GM21737 (cell line): ENCODE data around the gene KRTAP2-4.
"Not testable (repeated sequence)": the region's sequence is repeated elsewhere in the genome, so short reads cannot be mapped to it uniquely, and the experiment has no call there.

Experiments used
- ATAC-seq: cut with Tn5 transposase; IDR thresholded peaks from one replicate; pipeline ENCODE4 v1.9.1; 2021; ENCODE audit warnings: mild to moderate bottlenecking, moderate library complexity; ENCODE audit not compliant: unreplicated experiment

Gene KRTAP2-4

GRCh38 chr17:41065829-41066624 lies at the start of gene KRTAP2-4:
Gene KRTAP2-4, minus strand, starts transcription at chr17:41065879. Its CDS starts 34 bp downstream, at chr17:41065845.
- ATAC-seq, result no peak

- ATAC-seq, result no peak
These were observed 45.6 kb upstream of the KRTAP2-4 start for GRCh38 chr17:41111151-41111885.

GRCh38 chr17:41108728-41109386 lies 43.2 kb upstream of the KRTAP2-4 start:
- ATAC-seq, result not testable (repeated sequence)

GRCh38 chr17:41107941-41108450 lies 42.3 kb upstream of the KRTAP2-4 start:
- ATAC-seq, result no peak

- not testable (repeated sequence) for ATAC-seq
These were observed 39.7 kb upstream of the KRTAP2-4 start, which contains the start of gene KRTAP4-9 for GRCh38 chr17:41105347-41105746. Gene KRTAP4-9, plus strand, starts transcription at chr17:41105389. Its CDS starts 0 bp downstream, at chr17:41105389.

- not testable (repeated sequence) for ATAC-seq
These were observed 38.8 kb upstream of the KRTAP2-4 start for GRCh38 chr17:41104386-41105038.

GRCh38 chr17:41103896-41104295 lies 38.2 kb upstream of the KRTAP2-4 start:
- no peak for ATAC-seq

GRCh38 chr17:41101586-41102259 lies 36.0 kb upstream of the KRTAP2-4 start, which contains the start of gene KRTAP4-16:
Gene KRTAP4-16, minus strand, starts transcription at chr17:41102209. Its CDS starts 0 bp downstream, at chr17:41102209.
- no peak for ATAC-seq

GRCh38 chr17:41099682-41100480 lies 34.2 kb upstream of the KRTAP2-4 start:
- ATAC-seq, result not testable (repeated sequence)

- ATAC-seq, result no peak
These were observed 32.8 kb upstream of the KRTAP2-4 start for GRCh38 chr17:41098481-41098880.

GRCh38 chr17:41098042-41098441 lies 32.4 kb upstream of the KRTAP2-4 start, which contains the start of gene KRTAP4-8:
Gene KRTAP4-8, minus strand, starts transcription at chr17:41098142. Its CDS starts 58 bp downstream, at chr17:41098084.
- no peak for ATAC-seq

- no peak for ATAC-seq
These were observed 30.4 kb upstream of the KRTAP2-4 start for GRCh38 chr17:41096055-41096454.

- ATAC-seq, result not testable (repeated sequence)
These were observed 23.2 kb upstream of the KRTAP2-4 start for GRCh38 chr17:41088760-41089352.

GRCh38 chr17:41084100-41084856 lies 18.6 kb upstream of the KRTAP2-4 start, which contains the start of gene KRTAP4-7:
Gene KRTAP4-7, plus strand, starts transcription at chr17:41084150. Its CDS starts 57 bp downstream, at chr17:41084207.
- not testable (repeated sequence) for ATAC-seq

- not testable (repeated sequence) for ATAC-seq
These were observed 17.7 kb upstream of the KRTAP2-4 start for GRCh38 chr17:41083427-41083826.

GRCh38 chr17:41082626-41083025 lies 16.9 kb upstream of the KRTAP2-4 start:
- ATAC-seq, result no peak

- no peak for ATAC-seq
These were observed 11.1 kb upstream of the KRTAP2-4 start for GRCh38 chr17:41076788-41077187.

GRCh38 chr17:41073676-41074075 lies 8.0 kb upstream of the KRTAP2-4 start:
- no peak for ATAC-seq
